Jurkat, Clone E6-1 (cell line): ENCODE data around the gene GNB3.
"Not testable (repeated sequence)": the region's sequence is repeated elsewhere in the genome, so short reads cannot be mapped to it uniquely, and the experiment has no call there.

Experiments
- DNase-seq: peaks from one replicate; pipeline ENCODE4 v3.0.0-alpha.2; 2011; ENCODE audit warnings: low read depth, low spot score
- H3K4me3 ChIP-seq: 2 replicates; pipeline ENCODE4 v1.5.1; 2011; ENCODE audit warnings: mild to moderate bottlenecking, low read length, control low read depth, moderate library complexity

The GNB3 gene

DNA sequence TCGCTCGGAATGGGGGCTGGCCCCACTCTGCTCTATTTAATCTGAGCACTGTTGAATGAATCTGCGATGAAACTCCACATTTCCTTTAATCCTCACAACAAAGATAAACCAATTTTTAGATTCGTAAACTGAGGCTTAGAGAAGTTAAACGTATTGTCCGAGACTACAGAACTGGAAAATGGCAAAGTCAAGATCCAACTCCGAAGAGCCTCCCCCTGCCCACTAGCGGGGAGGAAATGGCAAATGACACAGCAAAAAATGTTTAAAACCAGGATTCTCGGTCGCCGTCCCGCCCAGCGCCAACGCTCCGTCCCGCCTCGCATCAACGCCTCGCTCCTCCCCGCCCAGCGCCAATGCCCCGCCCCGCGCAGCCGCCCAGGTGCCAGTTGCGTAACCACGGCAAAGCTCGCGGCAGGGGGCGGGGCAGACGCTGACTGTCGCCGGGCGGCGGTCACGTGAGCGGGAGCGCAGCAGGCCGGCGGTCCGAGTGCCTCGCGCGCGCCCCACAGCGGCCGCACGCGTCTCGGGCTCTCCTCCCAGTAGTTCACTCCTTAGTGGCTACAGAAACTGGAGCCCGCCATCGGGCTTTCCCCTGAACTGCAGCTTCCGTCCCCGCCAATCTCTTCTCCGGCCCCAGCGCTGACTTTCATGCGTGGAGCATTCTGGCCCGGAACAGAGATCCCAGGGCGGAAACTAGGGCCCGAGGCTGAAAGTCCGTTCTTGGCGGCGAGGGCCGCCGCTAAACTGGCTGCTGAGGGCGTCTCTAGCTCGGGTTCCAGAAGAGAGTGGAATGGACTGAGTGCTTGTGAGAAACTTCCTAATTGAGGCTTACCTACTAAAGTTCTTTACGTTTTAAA lies 50.3 kb downstream of the GNB3 start:
- DNase-seq: peak; percentile 93
- peak overlapping the region; percentile 62 for H3K4me3 ChIP-seq

DNA sequence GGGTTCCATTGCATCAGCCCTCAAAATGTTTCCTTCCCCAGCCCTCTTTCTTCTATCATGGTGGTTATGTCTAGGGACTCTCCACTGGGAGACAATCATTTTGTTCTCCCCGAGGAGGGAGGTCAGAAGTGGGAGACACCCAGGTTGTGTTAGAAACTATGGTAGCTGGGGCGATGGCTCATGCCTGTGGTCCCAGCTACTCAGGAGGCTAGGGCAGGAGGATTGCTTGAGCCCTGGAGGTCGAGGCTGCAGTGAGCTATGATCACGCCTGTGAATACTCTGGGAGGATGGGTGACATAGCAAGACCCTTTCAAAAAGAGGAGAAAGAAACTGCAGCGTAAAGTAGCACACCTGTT lies 50.9 kb downstream of the GNB3 start:
- peak overlapping the region; percentile 62 for H3K4me3 ChIP-seq

DNA sequence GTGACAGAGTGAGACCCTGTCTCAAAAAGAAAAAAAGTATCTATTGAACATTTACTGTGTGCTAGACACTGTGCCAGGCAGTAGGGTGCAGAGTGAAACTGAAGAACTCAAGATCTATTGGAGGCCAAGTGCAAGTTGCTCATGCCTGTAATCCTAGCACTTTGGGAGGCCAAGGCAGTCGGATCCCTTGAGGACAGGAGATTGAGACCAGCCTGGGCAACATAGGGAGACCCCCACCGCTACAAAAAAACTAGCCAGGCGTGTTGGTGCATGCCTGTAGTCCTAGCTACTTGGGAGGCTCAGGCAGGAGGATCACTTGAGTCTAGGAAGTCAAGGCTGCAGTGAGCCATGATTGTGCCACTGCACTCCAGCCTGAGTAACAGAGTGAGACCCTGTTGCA lies 52.0 kb downstream of the GNB3 start:
- DNase-seq, H3K4me3 ChIP-seq: not testable (repeated sequence)

More for the DNA sequence above, 50.9 kb downstream of the GNB3 start:
- DNase-seq: no peak

DNA sequence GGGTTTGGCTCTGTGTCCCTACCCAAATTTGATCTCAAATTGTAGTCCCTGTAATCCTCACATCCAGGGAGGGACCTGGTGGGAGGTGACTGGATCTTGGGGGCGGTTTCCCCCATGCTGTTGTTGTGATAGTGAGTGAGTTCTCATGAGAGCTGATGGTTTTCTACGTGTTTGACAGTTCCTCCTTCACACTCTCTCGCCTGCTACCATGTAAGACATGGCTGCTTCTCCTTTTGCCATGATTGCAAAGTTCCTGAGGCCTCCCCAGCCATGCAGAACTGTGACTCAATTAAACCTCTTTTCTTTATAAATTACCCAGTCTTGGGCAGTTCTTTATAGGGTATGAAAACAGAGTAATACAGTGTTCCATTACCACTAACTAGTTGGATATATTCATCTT lies 53.6 kb downstream of the GNB3 start:
- H3K4me3 ChIP-seq: no peak overlapping the region
- no peak for DNase-seq
